Pons (tissue), 1 donor: ENCODE measurements around the gene GRIP2.
A peak's percentile ranks its signal among the peaks of the same experiment; 100 is the strongest.

ENCODE experiments used
- DNase-seq: peaks from one replicate; pipeline ENCODE4 v3.0.0-alpha.2; 2016; ENCODE audit warnings: low spot score

The GRIP2 gene

DNA sequence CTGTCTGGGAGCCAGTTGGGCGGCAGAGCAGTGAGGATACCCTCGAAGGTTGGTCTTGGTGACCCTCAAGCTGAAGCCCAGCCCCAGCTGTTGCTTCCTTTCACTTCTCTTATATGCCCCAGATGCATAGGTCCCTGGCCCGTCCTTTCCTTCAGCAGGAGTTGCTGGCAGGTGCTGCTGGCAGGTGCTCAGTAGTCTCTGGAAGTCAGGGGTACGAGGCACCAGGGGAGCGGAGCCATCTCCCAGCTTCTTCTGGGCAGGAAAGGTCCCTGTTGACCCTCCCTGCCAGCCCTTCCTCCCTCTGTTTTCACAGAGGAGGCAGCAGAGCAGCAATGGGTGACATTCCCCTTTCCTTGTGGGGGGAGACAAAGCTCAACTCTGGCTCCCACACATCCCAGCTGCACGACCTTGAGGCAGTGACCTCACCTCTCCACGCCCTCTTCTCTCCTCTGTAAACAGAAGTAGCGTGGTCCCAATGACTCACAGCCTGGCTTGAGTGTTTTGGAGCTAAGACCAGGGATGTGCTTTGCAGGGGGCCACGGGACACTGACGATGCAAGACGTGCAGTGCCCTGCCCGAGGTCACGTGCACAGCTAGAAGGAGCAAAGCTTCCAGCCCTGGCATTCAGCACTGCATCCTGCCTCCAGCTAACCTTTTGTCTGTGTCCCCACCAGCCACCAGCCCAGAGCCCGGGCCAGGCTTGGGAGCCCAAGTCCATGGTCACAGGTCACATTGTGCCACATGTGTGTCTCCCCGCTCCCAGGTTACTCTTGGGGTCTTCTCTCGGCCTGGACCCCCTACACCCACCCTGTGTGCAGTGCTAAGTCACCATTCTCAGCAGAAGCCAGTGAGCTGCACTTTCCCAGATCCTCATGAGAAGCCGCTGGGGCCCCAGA is 88.0 kb downstream of the GRIP2 start:
- DNase-seq: peak; percentile 78

DNA sequence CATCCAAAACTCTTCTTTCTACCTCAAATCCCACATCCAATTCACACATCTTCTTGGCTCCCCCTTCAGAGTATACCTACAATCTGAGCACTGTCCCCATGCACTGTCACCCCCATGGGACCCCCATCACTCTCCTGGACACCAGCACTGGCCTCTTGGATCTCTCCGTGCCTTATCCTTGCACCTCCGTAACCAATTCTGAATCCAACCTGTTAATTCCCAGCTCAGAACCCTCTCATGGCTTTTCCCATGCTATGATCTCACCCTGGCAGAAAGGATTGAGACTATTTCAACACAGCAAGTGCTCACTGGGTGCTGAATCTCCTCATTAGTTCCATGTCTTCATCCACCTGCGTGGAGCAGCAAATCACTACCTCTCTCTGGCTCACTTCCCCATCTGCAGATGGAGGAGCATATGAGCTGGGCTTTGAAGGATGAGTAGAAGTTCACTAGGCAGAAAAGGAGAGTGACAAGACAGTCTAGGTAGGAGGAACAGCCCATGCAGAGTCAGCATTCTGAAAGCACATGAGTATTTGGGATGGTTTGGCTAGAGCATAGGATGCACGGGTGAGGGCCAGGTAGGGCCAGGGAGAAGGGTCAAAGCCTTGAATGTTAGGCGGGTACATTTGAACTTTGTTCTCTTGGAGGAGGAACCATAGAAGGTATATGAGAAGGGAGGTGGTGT is 89.1 kb downstream of the GRIP2 start:
- no peak for DNase-seq

DNA sequence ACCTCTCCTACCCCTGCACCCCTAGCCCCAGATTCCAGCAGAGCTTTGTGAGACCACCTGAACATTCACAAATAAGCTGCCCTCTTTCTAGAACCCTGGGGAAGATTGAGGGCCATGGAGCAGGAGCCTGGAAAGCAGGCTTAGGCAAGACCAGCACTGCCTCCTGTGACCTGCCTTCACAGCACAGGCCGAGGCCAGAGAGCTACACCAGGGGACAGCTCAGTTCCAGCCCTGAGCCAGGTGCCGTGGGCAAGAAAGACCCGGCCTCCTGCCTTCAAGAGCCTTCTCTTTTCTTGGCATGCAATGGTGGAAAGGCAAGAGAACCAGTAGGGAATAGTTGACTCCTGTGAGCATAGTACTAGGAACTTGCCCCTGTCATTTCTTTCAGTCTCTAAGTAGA is 89.6 kb downstream of the GRIP2 start:
- DNase-seq: no peak

DNA sequence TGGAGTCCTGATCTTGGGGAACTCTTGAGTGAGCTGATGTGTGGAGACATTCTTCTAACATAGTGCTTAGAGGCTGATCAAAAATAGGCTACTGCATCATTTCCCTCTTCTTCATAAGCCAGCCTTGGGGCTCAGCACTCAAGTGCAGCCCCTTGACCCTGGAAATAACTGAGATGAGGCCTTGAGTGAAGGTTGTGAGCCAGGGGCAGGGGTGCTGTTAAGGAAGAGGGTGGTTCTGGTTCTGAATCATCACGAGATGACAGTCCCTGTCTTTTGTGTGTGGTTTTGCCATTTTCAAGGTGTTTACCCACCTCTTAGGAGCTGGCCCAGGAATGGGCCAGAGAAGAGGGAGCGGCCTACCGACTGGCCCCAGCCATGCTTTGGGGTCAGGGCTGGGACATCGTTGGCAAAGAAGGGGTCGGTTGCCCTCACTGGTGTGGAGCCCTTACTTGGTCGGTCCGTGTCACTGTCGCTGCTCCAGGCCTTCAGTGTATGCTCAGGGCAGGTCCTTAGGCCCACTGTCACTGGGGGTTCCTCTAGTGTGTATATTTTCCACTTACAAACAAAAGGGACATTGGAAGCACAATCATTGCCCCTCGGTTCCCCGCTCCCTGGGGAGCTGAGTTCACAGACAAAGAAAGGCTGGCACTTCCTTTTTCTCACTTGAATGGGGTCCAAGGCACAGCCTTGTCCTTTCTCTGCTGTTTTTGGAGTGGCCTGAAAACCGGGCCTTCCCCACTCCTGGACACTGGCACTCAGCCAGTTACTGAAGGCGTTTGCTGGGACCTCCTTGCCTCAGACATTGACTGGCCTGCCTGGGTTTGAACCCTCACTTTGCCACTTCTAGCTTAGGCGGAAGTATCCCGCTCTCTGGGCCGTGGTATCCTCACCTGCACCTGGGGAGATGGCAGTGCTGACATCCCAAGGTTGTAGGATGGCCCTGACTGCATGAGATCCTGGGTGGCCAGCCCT is 91.1 kb downstream of the GRIP2 start:
- no peak for DNase-seq

DNA sequence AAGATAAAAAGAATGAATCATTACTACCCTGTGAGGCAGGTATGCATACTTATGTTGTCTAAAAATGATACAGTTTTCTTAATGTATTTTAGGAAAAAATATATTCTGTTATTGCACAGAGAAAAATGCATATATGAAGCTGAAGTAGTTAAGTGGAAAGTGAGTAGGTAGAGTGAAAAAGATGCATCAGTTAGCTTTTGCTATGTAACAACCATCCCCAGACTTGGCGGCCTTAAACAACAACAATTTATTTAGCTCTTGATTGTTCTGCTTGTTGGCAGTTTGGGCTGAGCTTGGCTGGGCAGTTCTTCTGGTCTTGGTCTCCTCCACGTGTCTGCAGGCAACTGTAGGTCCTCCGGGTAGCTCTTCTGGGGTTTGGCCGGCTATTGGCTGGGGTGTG is 92.1 kb downstream of the GRIP2 start:
- no peak for DNase-seq

DNA sequence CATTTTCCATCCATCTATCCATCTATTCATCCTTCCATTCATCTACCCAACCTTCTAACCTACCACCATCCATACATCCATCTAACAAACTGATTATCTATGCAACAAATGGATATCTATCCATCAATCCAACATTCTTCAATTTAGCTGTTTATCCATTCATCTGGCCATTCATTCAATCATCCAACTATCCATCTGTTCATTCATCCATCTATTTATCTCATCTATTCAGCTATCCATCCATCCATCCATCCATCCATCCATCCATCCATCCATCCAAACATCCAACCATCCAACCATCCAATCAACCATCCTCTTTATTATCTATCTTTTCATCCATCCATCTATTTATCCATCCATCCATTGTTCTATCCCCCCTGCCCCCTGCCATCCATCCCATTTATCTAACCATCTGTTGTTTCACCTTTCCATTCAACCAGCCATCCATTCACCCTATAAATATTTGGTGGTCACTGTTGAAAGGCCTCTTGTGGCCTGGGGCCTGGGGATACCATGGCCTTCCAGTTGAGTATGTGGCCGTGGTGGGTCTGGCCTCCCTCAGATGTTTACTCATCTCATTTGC is 93.1 kb downstream of the GRIP2 start:
- no peak for DNase-seq

GRCh38 chr3:14445773-14446172 is 94.4 kb downstream of the GRIP2 start:
- no peak for DNase-seq

DNA sequence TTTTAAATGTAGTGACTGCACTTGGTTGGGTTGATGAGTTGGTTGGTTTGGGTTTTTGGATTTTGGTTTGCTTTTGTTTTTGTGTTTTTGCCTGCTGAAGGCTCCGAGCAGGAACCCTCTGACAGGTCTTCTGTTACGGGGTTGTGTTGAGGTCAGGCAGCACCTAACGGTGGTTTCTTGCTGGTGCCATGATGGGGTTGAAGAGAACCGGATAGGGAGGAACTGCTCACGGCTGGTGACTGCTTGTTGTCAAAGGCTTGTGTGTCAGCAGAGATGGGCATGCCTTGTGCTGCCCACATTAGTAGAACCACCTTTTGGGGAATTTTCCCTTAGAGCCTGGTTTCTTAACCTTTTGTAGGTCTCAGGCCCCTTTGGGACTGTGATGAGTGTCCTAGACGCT is 95.8 kb downstream of the GRIP2 start:
- no peak for DNase-seq

DNA sequence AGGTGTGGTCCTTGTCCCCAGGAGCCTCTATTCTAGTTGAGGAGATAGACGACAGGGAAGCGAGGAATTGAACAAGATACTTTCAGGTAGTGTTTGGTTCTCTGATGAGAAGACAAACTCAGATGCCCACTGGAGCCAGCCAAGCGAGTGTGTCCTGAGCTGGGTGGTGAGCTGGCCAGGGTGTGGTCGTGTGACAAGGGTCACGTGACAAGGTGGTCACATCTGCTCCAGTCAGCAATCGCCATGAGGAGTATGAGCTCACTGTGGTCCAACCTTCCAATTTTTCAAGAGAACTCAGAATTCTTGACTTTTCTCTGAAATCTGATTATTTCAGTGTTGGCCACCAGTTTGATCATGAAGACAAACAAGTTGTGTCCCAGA is 98.2 kb downstream of the GRIP2 start:
- no peak for DNase-seq

GRCh38 chr3:14441240-14441919 is 98.8 kb downstream of the GRIP2 start:
- no peak for DNase-seq

DNA sequence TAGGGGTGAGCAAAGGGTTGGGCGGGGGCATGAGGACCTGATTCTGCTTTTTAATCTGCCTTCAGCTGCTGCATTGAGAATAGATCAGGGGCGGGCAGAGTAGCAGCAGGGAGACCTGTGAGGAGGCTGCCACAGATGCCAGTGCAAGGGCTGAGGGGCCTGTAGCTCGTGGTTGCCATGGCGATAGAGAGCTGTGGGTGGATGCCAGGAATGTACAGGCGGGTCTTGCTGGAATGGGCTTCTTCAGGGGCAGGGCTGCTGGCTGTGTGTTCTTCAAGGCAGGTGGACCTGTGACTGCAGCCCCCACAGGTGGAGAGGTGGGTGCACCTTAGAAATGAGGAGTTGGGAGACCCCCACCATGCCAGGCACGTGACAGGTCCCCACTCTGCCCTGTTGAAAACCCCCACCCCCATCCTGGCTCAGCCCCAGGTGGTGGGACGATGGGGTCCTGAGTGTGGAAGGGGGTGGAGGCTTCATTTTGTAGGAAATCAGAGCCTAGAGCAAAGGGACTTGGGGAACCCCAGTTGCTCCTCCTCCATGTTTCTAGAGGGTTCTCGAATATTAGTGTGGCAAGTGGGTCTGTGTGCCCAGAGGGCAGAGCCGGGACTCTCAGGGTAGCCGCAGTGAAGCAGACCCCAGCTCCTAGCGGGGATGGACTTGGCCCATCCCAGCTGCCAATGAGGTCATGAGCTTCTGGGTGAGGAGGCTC is 99.5 kb downstream of the GRIP2 start:
- DNase-seq: no peak

GRCh38 chr3:14440168-14440518 is 100.0 kb downstream of the GRIP2 start:
- DNase-seq: no peak

DNA sequence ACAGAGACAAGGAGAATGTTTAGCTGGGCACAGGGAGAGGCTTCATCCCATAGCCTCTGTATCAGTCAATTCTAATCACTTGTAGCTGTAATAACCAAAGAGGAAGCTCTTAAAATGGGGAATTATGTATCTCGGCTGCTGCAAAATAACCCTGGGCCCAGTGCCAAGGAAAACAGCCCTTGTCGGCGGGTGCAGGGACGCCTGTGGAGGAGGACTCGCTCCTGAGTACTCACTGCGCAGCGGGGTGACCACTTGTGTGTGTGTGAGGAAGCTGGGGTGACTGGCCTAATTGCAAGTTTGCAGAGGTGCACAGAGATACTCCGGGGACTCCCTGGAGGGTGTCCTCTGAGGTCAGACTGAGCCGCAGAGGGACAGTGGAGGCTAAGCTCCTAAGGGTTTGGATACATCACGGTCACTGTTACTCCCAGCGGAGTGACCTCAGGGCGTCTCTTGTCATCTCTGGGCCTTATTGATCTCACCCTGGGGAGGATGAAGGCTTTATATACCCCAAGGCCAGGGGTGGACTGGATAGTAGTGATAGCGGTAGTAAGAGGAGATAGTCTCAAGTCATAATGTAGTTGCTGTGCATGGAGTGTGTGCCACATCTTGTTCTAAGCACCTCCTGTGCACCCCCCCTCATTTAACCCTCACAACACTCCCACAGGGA is 100.5 kb downstream of the GRIP2 start:
- no peak for DNase-seq
